ENCODE data around the gene SRMS.

SRMS gene

GRCh38 chr20:63551068-63551467 is 3.5 kb upstream of the SRMS start:
- peak; percentile 58 for DNase-seq

GRCh38 chr20:63549679-63550282 is 2.2 kb upstream of the SRMS start:
- no peak for DNase-seq

- DNase-seq, result no peak
Measured at GRCh38 chr20:63549019-63549418, 1.5 kb upstream of the SRMS start.

GRCh38 chr20:63548542-63548941 is 993 bp upstream of the SRMS start:
- DNase-seq, result no peak

- no peak for DNase-seq
Measured at GRCh38 chr20:63546956-63547724, 409 bp downstream of the SRMS start.

- no peak for DNase-seq
Measured at GRCh38 chr20:63546256-63546955, 1.1 kb downstream of the SRMS start.

GRCh38 chr20:63545814-63546213 is 1.7 kb downstream of the SRMS start:
- DNase-seq, result no peak

- no peak for DNase-seq
Measured at GRCh38 chr20:63544958-63545516, 2.5 kb downstream of the SRMS start.

- no peak for DNase-seq
Measured at GRCh38 chr20:63544241-63544957, 3.1 kb downstream of the SRMS start.

- DNase-seq, result no peak
Measured at GRCh38 chr20:63543733-63544132, 3.8 kb downstream of the SRMS start.

- DNase-seq, result no peak
Measured at GRCh38 chr20:63543131-63543530, 4.4 kb downstream of the SRMS start.

GRCh38 chr20:63542696-63543095 is 4.9 kb downstream of the SRMS start:
- DNase-seq, result peak; percentile 0

GRCh38 chr20:63542031-63542559 is 5.5 kb downstream of the SRMS start:
- peak; percentile 0 for DNase-seq

GRCh38 chr20:63541371-63541770 is 6.2 kb downstream of the SRMS start:
- DNase-seq, result no peak

GRCh38 chr20:63540417-63541186 is 6.9 kb downstream of the SRMS start:
- DNase-seq, result peak; percentile 66

- no peak for DNase-seq
Measured at GRCh38 chr20:63539441-63540370, 7.8 kb downstream of the SRMS start.

- no peak for DNase-seq
Measured at GRCh38 chr20:63539092-63539430, 8.5 kb downstream of the SRMS start.

- DNase-seq, result no peak
Measured at GRCh38 chr20:63538204-63539091, 9.1 kb downstream of the SRMS start.

GRCh38 chr20:63537525-63538203 is 9.9 kb downstream of the SRMS start:
- peak; percentile 93 for DNase-seq
